ENCODE data around the gene UBE2G2. TPM values are rescaled to one million over a fixed set of nuclear protein-coding genes. Genes with fewer than 3 reads are reported as not detected.

The UBE2G2 gene
- total and polyA plus RNA-seq, 7 donors = 39.0 to 93.8 (median 72.8) TPM

DNA sequence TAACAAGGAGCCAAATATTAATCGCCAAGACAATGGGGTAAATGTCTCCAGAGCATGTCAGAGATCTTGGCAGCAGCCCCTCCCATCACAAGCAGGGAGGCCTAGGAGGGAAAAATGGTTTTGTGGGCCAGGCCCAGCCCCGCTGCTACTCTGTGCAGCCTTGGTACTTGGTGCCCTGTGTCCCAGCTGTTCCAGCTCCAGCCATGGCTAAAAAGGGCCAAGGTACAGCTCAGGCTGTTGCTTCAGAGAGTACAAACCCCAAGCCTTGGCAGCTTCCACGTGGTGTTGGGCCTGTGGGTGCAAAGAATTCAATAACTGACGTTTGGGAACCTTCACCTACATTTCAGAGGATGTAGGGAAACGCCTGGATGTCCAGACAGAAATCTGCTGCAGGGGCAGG is 10.4 kb downstream of the UBE2G2 start:
- DNase-seq = no peak
- no peaks in the 10 kb centered on the region for H3K9me3 ChIP-seq
- no peak overlapping the region for H3K27ac ChIP-seq
- TF ChIP-seq, protein P1, sequence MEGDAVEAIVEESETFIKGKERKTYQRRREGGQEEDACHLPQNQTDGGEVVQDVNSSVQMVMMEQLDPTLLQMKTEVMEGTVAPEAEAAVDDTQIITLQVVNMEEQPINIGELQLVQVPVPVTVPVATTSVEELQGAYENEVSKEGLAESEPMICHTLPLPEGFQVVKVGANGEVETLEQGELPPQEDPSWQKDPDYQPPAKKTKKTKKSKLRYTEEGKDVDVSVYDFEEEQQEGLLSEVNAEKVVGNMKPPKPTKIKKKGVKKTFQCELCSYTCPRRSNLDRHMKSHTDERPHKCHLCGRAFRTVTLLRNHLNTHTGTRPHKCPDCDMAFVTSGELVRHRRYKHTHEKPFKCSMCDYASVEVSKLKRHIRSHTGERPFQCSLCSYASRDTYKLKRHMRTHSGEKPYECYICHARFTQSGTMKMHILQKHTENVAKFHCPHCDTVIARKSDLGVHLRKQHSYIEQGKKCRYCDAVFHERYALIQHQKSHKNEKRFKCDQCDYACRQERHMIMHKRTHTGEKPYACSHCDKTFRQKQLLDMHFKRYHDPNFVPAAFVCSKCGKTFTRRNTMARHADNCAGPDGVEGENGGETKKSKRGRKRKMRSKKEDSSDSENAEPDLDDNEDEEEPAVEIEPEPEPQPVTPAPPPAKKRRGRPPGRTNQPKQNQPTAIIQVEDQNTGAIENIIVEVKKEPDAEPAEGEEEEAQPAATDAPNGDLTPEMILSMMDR (IDR thresholded peaks at IDR 0.05) = no peak
- ATAC-seq = no peak
- intact Hi-C loops (cut with DNase I) = loop anchor here (5.0 to 10.0 kb wide), 3 partner anchors 169 to 344 kb away; no protein-coding TSS in a partner anchor
- H3K4me1 ChIP-seq = peaks cover 29% of the 10 kb centered on the region
- no peak overlapping the region for H3K4me3 ChIP-seq
- no peaks in the 10 kb centered on the region for H3K27me3 ChIP-seq (ENCODE audit: insufficient read depth in 3 of 3, low read length in 2 of 3)
- peaks cover 3 to 25% of the 10 kb centered on the region in 2 donors for H3K36me3 ChIP-seq (ENCODE audit: insufficient read depth in 1 of 2, low read depth in 1 of 2)
- 45 to 66% (median 53%) methylated on average over 5 of the region's 5 CpGs for WGBS, 3 donors

DNA sequence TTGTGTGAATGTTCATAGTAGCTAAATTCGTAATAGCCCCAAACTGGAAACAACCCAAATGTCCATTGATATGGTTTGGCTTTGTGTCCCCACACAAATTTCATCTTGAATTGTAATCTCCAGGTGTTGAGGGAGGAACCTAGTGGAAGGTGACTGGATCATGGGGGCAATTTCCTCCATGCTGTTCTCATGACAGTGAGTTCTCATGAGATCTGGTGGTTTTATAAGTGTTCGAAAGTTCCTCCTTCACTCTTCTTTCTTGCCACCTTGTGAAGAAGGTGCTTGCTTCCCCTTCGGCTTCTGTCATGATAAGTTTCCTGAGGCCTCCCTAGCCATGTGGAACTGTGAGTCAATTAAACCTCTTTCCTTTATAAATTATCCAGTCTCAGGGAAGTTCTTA is 11.3 kb downstream of the UBE2G2 start:
- no peak for ATAC-seq
- H3K27me3 ChIP-seq (ENCODE audit: insufficient read depth in 3 of 3, low read length in 2 of 3) = no peaks in the 10 kb centered on the region

DNA sequence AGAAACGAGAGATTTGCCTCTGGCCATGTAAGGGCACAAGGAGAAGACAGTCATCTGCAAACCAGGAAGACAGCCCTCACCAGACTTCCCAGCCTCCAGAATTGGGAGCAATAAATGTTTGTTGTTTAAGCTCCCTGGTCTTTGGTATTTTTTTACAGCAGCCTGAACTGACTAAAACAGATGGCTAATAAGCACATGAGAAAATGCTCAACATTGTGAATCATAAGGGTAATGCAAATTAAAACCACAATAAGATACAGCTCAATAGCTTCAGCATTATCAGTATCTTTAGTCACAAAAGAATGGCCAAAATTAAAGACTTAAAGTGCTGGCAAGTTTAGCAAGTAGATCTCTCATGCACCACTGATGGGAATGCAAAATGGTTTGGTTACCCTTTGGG is 11.7 kb downstream of the UBE2G2 start:
- intact Hi-C loops (cut with DNase I) = loop anchor here (5.0 to 10.0 kb wide), 3 partner anchors 168 to 345 kb away; no protein-coding TSS in a partner anchor
- TF ChIP-seq, protein P1 (IDR thresholded peaks at IDR 0.05) = no peak

More for the DNA sequence above, 11.3 kb downstream of the UBE2G2 start:
- WGBS, 3 donors = 82 to 96% (median 86%) methylated on average over 3 of the region's 3 CpGs
- Histone ChIP-seq H3K9me3 (no peaks in the 10 kb centered on the region), H3K36me3 (ENCODE audit: insufficient read depth in 1 of 2, low read depth in 1 of 2) (peaks cover 3 to 21% of the 10 kb centered on the region in 2 donors), H3K4me3 (no peak overlapping the region), H3K4me1 (peaks cover 20% of the 10 kb centered on the region), H3K27ac (no peak overlapping the region)
- TF ChIP-seq, protein P1 (IDR thresholded peaks at IDR 0.05) = no peak
- intact Hi-C loops (cut with DNase I) = loop anchor here (5.0 to 10.0 kb wide), 3 partner anchors 168 to 344 kb away; no protein-coding TSS in a partner anchor
- DNase-seq = no peak

DNA sequence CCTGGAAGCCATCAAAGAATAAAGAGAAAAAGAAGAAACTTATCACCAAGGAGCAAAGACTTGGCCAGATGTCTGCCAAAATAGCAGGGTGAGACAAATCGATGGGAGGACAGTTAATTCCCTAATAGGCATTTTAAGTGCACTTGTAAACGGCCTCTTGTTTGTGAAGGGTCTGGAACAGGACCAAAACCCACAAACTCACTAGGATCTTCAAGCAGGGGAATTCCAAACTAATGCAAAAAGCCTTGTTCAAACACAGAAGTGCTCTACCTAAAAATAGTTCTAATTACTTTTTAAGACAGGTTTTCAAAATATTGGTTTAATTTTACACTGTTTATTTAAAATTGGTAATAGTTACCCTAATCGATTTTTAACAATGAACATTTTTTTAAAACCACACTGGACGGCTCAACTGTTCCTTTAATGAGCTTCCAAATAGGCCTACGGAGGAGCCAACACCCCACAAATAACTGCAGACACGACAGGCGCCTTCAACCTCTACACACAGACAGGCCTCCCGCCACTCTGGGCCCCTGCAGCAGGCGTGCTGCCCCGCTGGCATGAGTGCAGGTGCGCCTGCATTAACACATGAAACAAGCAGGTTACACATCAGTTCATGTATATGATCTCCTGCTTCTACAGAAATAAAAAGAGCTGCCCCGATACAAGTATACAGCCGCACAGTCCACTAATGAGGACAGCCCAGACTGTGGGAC is 15.8 kb downstream of the UBE2G2 start:
- Histone ChIP-seq H3K4me1 (peaks cover 17% of the 10 kb centered on the region), H3K9me3 (no peaks in the 10 kb centered on the region), H3K4me3 (no peak overlapping the region), H3K27me3 (ENCODE audit: insufficient read depth in 3 of 3, low read length in 2 of 3) (no peaks in the 10 kb centered on the region), H3K27ac (no peak overlapping the region), H3K36me3 (ENCODE audit: insufficient read depth in 1 of 2, low read depth in 1 of 2) (peaks cover 0 to 31% of the 10 kb centered on the region in 2 donors)
- TF ChIP-seq, protein P1 (IDR thresholded peaks at IDR 0.05) = no peak
- WGBS, 3 donors = 61 to 81% (median 65%) methylated on average over 13 of the region's 13 CpGs
- no peak for ATAC-seq
- no peak for DNase-seq
- intact Hi-C loops (cut with DNase I) = no loop called here

More for the DNA sequence above, 11.7 kb downstream of the UBE2G2 start:
- DNase-seq = no peak
- peaks cover 3 to 26% of the 10 kb centered on the region in 2 donors for H3K36me3 ChIP-seq (ENCODE audit: insufficient read depth in 1 of 2, low read depth in 1 of 2)
- peaks cover 17% of the 10 kb centered on the region for H3K4me1 ChIP-seq
- H3K4me3 ChIP-seq = no peak overlapping the region
- no peak overlapping the region for H3K27ac ChIP-seq
- WGBS, 3 donors = 76 to 91% (median 85%) methylated on average over 1 of the region's 1 CpG
- no peak for ATAC-seq
- no peaks in the 10 kb centered on the region for H3K9me3 ChIP-seq
- no peaks in the 10 kb centered on the region for H3K27me3 ChIP-seq (ENCODE audit: insufficient read depth in 3 of 3, low read length in 2 of 3)
